NCI-H1436 treated with DMSO at 0.1 percent for 48 hours (cell line): ENCODE results near the gene MRGPRX2.

ENCODE experiments used
- DNase-seq: peaks from one replicate; lab custom pipeline; 2025; lab: John Stamatoyannopoulos, UW

MRGPRX2 gene

DNA sequence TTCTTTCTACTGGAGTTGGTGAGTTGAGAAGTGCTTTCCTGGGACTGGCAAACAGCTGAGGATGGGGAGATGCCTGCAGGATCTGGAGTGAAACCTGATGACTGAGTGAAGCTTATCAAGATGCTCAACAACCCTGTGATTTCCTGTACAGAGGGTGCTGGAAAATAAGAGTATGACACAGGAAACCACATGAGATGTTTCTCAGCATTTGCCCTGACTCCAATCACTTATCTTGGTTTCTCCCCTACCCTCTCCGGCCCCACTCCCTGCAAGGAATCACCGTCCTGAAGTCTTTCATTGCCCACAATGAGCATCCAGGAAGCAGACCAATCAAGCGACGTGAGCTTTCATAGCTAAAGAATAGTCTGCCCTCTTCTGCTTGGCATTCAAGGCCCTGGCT, at the start of gene MRGPRX2:
Gene MRGPRX2, minus strand, starts transcription at position 89 of the 400 bp plus-strand sequence. CDS start 4,315 bp downstream, outside the sequence.
- DNase-seq: no peak

DNA sequence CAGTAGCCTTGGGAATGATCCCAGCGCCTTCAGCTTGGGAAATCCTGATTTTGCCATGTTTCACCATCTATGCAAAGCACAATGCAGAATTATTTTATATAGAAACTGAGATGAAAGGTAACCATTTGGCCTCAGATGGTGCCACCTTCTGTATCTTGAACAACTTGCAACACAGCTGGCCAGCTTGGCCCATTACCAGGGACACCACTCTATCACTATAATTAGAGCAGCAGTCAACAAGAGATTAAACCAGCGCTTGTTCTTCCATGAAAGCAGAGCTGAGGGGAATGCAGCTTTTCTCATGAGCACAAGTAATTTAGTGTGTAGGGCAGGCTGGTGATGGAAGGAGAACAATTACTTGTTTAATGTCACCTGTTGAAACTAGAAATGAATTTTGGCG, 49.8 kb upstream of the MRGPRX2 start:
- no peak for DNase-seq

DNA sequence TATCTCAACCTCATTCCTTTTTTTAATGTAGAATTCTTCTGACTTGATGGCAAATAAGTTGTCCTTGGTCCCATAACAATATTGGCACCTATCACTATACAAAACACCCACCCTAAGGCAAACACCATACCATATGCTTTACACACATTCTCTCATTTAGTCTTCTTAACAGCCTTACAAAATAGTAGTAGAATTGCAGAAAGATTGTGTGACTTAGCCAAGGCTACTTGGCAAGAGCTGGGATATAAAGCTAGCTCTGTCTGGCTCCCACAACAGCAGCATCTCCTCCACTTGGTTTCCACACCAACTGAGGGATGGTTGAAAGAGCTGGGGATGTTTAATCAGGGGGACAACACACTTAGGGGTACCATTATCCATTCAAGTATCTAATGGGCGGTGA, 46.6 kb upstream of the MRGPRX2 start:
- no peak for DNase-seq

DNA sequence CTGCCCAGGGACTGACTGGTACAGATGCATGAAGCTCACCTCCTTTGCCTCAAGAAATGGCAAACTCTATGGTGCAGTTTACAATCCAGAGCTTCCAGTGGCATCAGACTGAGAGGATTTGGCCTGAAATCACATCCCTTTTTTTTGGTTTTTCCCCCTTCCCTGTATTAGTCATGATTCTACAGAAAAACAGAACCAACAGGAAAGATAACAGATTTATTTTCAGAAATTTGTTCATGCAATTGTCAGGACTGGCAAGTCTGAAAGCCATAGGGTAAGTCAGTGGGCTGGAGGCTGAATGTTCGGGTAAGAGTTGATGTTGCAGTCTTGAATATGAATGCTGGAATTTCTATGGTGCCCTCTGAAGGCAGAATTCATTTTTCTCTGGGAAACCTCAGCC, 44.5 kb upstream of the MRGPRX2 start:
- DNase-seq: no peak

DNA sequence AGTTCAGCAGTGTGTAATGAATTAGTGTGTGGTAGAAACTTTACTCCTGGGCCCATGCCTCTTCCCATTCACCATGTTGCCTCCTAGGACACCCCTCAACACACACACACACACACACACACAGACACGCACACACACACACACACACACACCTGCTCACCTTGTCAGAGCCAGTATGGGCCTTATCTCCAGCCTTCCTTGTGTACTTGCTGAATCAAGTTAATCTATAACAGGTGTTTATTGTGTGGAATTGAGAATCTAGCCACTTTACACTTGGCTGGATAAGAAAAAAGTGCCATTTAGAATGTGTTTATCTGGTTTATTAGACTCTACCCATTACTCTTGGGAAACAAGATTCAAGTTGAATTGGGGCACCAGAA, 42.0 kb upstream of the MRGPRX2 start:
- DNase-seq: no peak

- DNase-seq: no peak
Observed at GRCh38 chr11:19101796-19102520, 41.4 kb upstream of the MRGPRX2 start.

GRCh38 chr11:19100885-19101284, 40.4 kb upstream of the MRGPRX2 start:
- no peak for DNase-seq

DNA sequence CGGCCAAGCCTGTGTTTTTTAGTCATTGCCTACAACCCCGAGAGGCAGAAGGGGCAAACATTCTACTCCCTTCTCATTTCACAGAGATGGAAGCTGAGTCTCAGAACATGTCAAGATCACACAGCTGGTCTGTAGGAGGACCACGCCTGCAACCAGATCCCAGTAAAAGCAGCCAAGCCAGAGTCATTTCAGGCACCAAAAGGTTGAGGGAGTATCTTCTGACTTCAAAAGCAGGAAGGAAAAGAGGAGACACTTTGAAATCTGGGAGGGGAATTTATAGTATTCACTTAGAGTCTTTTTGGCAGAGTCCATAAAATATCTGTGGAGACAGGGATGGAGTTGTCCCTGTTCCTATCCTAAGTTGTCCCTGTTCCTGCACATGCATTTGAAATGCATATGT, 38.6 kb upstream of the MRGPRX2 start:
- DNase-seq: no peak

DNA sequence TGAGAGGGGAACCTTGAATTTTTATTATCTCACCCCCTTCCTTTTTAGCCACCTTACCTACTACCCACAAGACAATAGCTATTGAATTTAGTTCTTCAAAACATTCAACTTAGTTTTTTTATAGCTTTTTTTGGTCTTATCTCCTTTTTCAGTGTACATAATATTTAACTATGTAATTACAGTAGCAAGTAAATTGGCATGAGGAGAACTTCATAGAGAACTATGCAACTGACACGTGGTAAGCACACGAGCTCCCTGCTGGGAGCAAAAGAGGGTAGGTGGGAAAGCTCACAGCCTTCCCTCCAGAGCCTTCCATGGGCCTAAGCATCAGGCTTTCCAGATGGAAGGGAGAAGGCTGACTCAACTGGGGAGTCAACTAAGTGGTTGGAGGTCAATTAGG, 34.3 kb upstream of the MRGPRX2 start:
- no peak for DNase-seq

DNA sequence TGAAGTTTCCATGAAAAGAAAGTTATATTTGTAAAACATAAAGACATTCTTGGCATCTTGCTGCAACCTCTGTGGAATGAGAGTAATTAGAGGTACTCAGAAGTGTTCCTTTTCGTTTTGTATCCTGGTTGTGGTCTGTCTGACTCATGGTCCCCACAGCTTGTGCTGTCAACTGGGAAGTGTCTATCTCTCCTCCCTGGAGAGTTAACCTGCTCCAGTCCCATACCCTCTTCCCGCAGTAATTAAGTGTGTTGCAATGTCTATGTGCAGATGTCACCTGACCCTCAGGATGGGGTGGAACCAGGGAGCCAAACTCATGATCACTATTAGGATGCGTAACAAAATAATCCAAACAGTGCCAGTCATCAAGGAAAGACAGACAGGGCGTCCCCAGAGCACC, 33.5 kb upstream of the MRGPRX2 start:
- DNase-seq: no peak

GRCh38 chr11:19092850-19093249, 32.3 kb upstream of the MRGPRX2 start:
- no peak for DNase-seq

DNA sequence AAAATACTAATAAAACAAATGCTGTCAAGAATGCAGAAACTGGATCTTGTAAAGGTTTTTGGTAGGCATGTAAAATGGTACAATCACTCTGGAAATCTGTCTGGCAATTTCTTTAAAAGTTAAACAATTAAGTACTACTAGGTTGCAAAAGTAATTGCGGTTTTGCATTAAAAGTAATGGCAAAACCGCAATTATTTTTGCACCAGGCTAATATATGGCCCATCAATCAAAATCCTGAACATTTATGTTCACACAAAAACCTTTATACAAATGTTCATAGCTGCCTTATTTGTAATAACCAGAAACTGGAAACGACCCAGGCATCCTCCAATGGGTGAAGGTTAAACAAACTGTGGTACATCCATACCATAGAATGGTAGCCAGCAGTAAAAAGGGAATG, 31.8 kb upstream of the MRGPRX2 start:
- no peak for DNase-seq

- DNase-seq: no peak
Observed at GRCh38 chr11:19091366-19091765, 30.8 kb upstream of the MRGPRX2 start.

- no peak for DNase-seq
Observed at GRCh38 chr11:19089421-19089820, 28.9 kb upstream of the MRGPRX2 start.

DNA sequence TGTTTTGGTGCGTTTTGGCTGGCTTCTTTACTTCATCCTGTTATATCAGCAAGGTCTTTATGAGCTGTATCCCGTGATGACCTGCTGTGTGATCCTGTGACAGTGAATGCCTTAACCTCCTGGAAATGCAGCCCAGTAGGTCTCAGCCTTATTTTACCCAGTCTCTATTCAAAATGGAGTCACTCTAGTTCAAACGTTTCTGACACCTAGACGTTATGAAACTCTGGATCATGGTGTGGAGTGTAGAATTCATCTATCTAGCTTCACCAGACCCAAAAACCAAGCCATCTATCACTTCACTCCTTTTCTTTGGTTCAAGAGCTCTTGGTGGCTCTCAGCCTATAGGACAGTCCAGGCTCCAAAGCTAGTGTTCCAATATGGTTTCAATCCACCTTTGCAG, 28.3 kb upstream of the MRGPRX2 start:
- no peak for DNase-seq

- DNase-seq: no peak
Observed at GRCh38 chr11:19087658-19088057, 27.1 kb upstream of the MRGPRX2 start.

GRCh38 chr11:19084661-19085315, 24.3 kb upstream of the MRGPRX2 start:
- DNase-seq: no peak

DNA sequence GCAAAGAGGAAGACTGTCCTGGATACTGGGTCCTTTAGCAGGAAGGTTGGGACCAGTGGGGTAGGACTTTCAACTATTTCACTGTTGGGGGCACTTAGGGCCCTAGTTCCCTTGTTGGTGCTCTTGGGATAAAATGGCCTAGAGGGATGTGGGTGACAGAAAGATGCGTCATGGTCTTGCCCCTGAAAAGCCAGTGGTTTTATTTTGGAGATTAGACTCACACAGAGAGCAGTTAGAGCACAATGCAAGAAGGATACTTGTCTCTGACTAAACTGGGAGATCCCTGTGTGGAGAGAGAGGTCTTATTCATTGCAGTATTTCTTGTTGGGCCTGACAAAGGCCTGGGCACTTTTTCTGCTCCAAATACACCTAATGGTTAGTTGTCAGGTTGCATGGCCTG, 22.6 kb upstream of the MRGPRX2 start:
- DNase-seq: no peak

GRCh38 chr11:19080579-19080993, 20.1 kb upstream of the MRGPRX2 start:
- DNase-seq: no peak

GRCh38 chr11:19079643-19080440, 19.3 kb upstream of the MRGPRX2 start:
- no peak for DNase-seq

- DNase-seq: no peak
Observed at GRCh38 chr11:19077965-19078364, 17.4 kb upstream of the MRGPRX2 start.

DNA sequence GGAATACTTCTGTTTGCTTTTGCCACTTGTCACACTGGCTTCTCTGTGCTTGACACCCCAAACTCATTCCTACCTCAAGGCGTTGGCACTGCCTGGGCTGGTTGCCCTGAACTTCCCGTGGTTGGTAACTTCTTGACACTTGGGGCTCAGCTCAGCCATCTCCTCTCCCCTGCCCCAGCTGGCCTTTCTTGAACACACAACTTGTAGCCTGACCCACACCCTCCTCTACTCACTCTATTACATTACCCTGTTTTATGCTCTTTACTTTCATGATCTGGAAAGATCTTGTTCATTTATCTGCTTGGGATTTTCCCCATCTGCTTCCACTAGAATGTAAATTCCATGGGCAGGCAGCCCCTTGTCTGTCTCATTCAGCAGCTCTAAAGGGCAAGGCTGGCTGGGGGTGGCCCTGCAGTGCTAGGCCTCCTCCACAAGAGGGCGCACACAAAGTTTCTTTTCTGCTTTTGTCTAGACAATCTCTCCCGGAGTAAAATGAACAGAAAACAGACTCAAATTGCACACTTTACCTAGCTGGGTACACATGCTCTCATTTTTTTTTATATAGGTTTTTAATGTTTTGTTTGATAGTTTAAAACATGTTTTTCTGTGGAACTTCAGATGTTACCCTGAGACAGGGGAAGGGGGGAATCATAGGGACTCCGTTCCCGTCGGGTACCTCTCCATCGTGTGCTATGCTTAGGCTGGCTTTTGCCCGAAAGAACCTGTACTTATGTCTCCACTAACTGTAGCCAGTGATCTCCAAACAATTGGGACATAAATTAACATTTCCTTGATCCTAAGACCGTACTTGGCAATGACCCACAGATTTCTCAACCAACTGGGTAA, 16.4 kb upstream of the MRGPRX2 start:
- no peak for DNase-seq
